GM10266 (cell line): Measurements from ENCODE around the gene KCNQ1OT1.

Experiments
- DNase-seq: peaks from one replicate; pipeline ENCODE4 v3.0.0; 2012; ENCODE audit errors: extremely low spot score
- TF ChIP-seq, protein P1 (sequence below): IDR thresholded peaks from 2 replicates; pipeline ENCODE4 v1.5.1; 2012; ENCODE audit warnings: mild to moderate bottlenecking, low read depth; ENCODE audit not compliant: control insufficient read depth, insufficient read depth; ENCODE audit errors: missing control alignments

KCNQ1OT1 gene

DNA sequence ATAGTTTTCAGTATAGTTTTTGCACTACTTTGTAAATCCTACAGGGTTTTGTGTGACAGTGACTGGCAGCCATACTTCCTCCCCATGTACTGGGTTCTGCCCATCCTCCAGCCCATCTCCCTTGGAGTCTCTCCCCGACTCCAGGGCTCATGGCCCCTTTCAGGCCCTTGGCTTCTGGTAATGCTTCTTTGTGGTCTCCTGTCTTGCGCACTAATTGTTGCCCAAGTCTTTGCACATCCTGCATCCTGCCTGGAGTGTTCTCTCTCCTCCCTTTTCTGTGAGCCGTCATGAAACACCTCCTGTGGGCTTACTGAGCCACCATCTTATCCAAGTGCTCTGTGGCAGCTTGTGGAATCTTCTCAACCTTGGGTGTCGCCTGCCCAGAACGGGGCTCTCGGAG is 11.4 kb upstream of the KCNQ1OT1 start:
- no peak for DNase-seq
- TF ChIP-seq, protein P1, sequence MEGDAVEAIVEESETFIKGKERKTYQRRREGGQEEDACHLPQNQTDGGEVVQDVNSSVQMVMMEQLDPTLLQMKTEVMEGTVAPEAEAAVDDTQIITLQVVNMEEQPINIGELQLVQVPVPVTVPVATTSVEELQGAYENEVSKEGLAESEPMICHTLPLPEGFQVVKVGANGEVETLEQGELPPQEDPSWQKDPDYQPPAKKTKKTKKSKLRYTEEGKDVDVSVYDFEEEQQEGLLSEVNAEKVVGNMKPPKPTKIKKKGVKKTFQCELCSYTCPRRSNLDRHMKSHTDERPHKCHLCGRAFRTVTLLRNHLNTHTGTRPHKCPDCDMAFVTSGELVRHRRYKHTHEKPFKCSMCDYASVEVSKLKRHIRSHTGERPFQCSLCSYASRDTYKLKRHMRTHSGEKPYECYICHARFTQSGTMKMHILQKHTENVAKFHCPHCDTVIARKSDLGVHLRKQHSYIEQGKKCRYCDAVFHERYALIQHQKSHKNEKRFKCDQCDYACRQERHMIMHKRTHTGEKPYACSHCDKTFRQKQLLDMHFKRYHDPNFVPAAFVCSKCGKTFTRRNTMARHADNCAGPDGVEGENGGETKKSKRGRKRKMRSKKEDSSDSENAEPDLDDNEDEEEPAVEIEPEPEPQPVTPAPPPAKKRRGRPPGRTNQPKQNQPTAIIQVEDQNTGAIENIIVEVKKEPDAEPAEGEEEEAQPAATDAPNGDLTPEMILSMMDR, result no peak

- DNase-seq, result no peak
- TF ChIP-seq, protein P1, result no peak
Measured at GRCh38 chr11:2709429-2709828, 9.6 kb upstream of the KCNQ1OT1 start.

DNA sequence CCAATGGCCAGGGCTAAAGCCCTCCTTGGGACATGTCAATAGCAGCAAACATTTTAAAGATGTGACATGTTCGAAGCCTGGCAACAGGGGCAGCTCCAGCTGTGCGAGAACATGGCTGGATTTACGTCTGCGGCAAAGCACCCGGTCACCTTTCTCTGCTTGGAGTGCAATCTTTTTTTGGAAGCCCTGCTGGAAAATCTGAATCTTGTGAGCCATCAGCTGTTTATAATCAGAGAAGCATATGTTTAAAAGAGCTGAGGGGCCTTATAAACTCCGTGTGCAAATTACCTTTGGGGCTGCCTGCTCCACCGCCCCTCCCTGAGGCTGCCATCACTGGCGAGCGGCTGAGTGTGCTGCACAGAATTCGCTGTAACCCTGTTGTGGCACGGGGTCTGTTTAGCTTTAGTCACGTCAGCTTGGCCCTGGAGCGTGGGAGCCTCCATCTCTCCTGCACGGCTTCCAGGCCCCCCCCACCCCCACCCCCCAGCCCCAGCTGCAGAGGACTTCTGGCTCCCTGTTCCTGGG is 9.0 kb upstream of the KCNQ1OT1 start:
- TF ChIP-seq, protein P1, result no peak
- DNase-seq, result no peak

GRCh38 chr11:2708151-2708581 is 8.4 kb upstream of the KCNQ1OT1 start:
- DNase-seq, result no peak
- TF ChIP-seq, protein P1, result no peak

- DNase-seq, result no peak
- TF ChIP-seq, protein P1, result no peak
Measured at GRCh38 chr11:2707736-2708135, 7.9 kb upstream of the KCNQ1OT1 start.

DNA sequence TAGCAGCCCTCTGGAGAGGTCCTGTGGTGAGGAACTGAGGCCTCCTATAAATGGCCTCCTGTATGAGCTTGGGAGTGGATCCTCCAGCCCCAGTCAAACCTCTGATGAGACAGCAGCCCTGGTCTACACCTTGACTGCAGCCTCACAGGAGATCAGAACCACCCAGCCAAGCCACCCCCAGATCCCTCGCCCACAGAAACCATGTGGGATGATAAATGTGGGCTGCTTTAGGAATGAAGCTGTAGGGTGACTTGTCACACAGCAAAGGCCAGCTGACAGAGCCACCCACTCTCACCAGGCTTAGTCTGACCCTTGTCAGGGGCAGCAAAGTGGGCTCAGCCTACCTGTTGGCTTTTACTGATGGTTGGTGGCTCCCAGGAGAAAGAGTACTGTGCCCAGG is 6.5 kb upstream of the KCNQ1OT1 start:
- DNase-seq, result no peak
- TF ChIP-seq, protein P1, result no peak

DNA sequence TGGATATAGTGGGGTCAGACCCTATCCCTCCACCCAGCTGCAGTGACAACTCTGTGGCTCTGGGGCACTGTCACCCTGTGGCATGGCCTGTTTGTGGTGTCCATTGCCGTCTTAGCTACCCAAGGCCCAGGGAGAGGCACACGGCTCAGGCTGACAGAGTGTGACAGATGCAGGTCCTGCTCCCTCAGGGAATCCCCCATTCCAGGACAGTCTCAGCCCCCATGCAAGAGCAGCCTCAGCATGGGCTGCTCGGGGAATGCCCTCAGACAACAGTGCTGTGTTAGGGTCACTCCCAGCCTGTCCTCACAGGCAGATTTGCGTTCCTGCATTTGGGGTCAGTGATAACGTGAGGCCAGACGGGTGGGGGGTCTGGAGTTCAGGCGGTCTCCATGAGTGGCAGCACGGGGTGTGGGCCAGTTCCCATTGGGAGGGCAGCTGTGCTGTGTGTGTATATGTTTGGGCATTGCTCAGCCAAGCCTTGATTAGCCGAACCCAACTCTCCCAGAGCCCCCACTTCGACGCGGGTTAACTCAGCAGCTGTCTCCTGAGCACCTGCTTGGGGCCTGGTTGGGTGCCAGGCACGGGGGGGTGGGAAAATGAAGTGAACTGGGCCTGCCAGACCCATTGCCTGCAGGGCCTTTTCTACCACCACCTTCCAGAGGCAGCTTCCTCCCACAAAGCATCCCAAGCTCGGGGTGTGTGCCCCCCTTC is 5.3 kb upstream of the KCNQ1OT1 start:
- TF ChIP-seq, protein P1, result no peak
- no peak for DNase-seq
